ENCODE measurements around the gene ATF7.

- TF ChIP-seq, protein P1, sequence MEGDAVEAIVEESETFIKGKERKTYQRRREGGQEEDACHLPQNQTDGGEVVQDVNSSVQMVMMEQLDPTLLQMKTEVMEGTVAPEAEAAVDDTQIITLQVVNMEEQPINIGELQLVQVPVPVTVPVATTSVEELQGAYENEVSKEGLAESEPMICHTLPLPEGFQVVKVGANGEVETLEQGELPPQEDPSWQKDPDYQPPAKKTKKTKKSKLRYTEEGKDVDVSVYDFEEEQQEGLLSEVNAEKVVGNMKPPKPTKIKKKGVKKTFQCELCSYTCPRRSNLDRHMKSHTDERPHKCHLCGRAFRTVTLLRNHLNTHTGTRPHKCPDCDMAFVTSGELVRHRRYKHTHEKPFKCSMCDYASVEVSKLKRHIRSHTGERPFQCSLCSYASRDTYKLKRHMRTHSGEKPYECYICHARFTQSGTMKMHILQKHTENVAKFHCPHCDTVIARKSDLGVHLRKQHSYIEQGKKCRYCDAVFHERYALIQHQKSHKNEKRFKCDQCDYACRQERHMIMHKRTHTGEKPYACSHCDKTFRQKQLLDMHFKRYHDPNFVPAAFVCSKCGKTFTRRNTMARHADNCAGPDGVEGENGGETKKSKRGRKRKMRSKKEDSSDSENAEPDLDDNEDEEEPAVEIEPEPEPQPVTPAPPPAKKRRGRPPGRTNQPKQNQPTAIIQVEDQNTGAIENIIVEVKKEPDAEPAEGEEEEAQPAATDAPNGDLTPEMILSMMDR (IDR thresholded peaks at IDR 0.05; ENCODE audit: low read depth, low read length, poor library complexity, severe bottlenecking) = no peak
- TF ChIP-seq EZH2phosphoT487 (IDR thresholded peaks at IDR 0.05; ENCODE audit: borderline replicate concordance, low read length) = no peak
These were observed 165.1 kb downstream of the ATF7 start for GRCh38 chr12:53461059-53461458.

Data from DOHH2 (cell line).